GM08714 (cell line): Measurements from ENCODE around the gene IL17D.
"Not testable (repeated sequence)": the region's sequence is repeated elsewhere in the genome, so short reads cannot be mapped to it uniquely, and the experiment has no call there.

ENCODE experiments used
- H3K4me3 ChIP-seq: fragments of 200-500 bp; sonication (Bioruptor generic); 2 replicates; pipeline ENCODE4 v1.5.1; 2014; ENCODE audit warnings: mild to moderate bottlenecking, low read length, inconsistent platforms
- ZNF274 ChIP-seq: IDR thresholded peaks from 2 replicates; pipeline ENCODE4 v1.6.1; 2012; ENCODE audit warnings: mild to moderate bottlenecking, low read depth, low read length

IL17D gene

GRCh38 chr13:20720499-20720898 lies 17.0 kb downstream of the IL17D start:
- no peak overlapping the region for H3K4me3 ChIP-seq
- TF ChIP-seq ZNF274: no peak

GRCh38 chr13:20721058-20721453 lies 17.6 kb downstream of the IL17D start:
- no peak for TF ChIP-seq ZNF274
- no peak overlapping the region for H3K4me3 ChIP-seq

GRCh38 chr13:20721454-20722357 lies 18.2 kb downstream of the IL17D start:
- no peak overlapping the region; the same call in 1 of the 2 replicates for H3K4me3 ChIP-seq
- TF ChIP-seq ZNF274: no peak

GRCh38 chr13:20727856-20728255 lies 24.4 kb downstream of the IL17D start:
- no peak overlapping the region for H3K4me3 ChIP-seq
- no peak for TF ChIP-seq ZNF274

GRCh38 chr13:20728579-20729311 lies 25.2 kb downstream of the IL17D start:
- no peak overlapping the region for H3K4me3 ChIP-seq
- TF ChIP-seq ZNF274: no peak

- TF ChIP-seq ZNF274: no peak
- no peak overlapping the region for H3K4me3 ChIP-seq
Observed at GRCh38 chr13:20729633-20730585, 26.4 kb downstream of the IL17D start.

GRCh38 chr13:20738616-20739015 lies 35.1 kb downstream of the IL17D start:
- no peak for TF ChIP-seq ZNF274
- no peak overlapping the region for H3K4me3 ChIP-seq

GRCh38 chr13:20740021-20740420 lies 36.5 kb downstream of the IL17D start:
- no peak overlapping the region for H3K4me3 ChIP-seq
- TF ChIP-seq ZNF274: no peak

- H3K4me3 ChIP-seq: not testable (repeated sequence)
Observed at GRCh38 chr13:20743830-20744404, 40.4 kb downstream of the IL17D start.

GRCh38 chr13:20749377-20749776 lies 45.9 kb downstream of the IL17D start:
- H3K4me3 ChIP-seq: no peak overlapping the region
- no peak for TF ChIP-seq ZNF274

GRCh38 chr13:20754009-20754408 lies 50.5 kb downstream of the IL17D start:
- H3K4me3 ChIP-seq: no peak overlapping the region
- TF ChIP-seq ZNF274: no peak

GRCh38 chr13:20760872-20761271 lies 57.4 kb downstream of the IL17D start:
- H3K4me3 ChIP-seq: no peak overlapping the region
- TF ChIP-seq ZNF274: no peak

- no peak for TF ChIP-seq ZNF274
- no peak overlapping the region for H3K4me3 ChIP-seq
Observed at GRCh38 chr13:20767309-20767943, 63.9 kb downstream of the IL17D start.
